LoVo (cell line): Measurements from ENCODE around the gene DHDH.
"Not testable (repeated sequence)": the region's sequence is repeated elsewhere in the genome, so short reads cannot be mapped to it uniquely, and the experiment has no call there.

Experiments
- DNase-seq: peaks from one replicate; pipeline ENCODE4 v3.0.0-alpha.2; 2016; ENCODE audit warnings: low spot score

The DHDH gene

GRCh38 chr19:48915757-48916156, 17.7 kb upstream of the DHDH start:
- no peak for DNase-seq

- no peak for DNase-seq
Observed at GRCh38 chr19:48918071-48918470, 15.4 kb upstream of the DHDH start.

- DNase-seq: no peak
Observed at GRCh38 chr19:48918801-48919247, 14.7 kb upstream of the DHDH start.

- DNase-seq: not testable (repeated sequence)
Observed at GRCh38 chr19:48919271-48919670, 14.2 kb upstream of the DHDH start.

GRCh38 chr19:48920949-48921348, 12.6 kb upstream of the DHDH start:
- no peak for DNase-seq

GRCh38 chr19:48921721-48922500, 11.6 kb upstream of the DHDH start:
- DNase-seq: no peak

- no peak for DNase-seq
Observed at GRCh38 chr19:48922548-48923490, 10.7 kb upstream of the DHDH start.

GRCh38 chr19:48925240-48925843, 8.2 kb upstream of the DHDH start:
- peak; percentile 68 for DNase-seq

- not testable (repeated sequence) for DNase-seq
Observed at GRCh38 chr19:48925890-48926289, 7.6 kb upstream of the DHDH start.

- peak; percentile 47 for DNase-seq
Observed at GRCh38 chr19:48926909-48927308, 6.6 kb upstream of the DHDH start.

- not testable (repeated sequence) for DNase-seq
Observed at GRCh38 chr19:48927692-48928091, 5.8 kb upstream of the DHDH start.

- no peak for DNase-seq
Observed at GRCh38 chr19:48928164-48929025, 5.1 kb upstream of the DHDH start.

GRCh38 chr19:48934837-48935236, 1.3 kb downstream of the DHDH start:
- no peak for DNase-seq

- DNase-seq: no peak
Observed at GRCh38 chr19:48935864-48936263, 2.4 kb downstream of the DHDH start.

GRCh38 chr19:48938256-48938655, 4.8 kb downstream of the DHDH start:
- DNase-seq: no peak

- DNase-seq: no peak
Observed at GRCh38 chr19:48940902-48941301, 7.4 kb downstream of the DHDH start.

- DNase-seq: no peak
Observed at GRCh38 chr19:48943081-48943480, 9.6 kb downstream of the DHDH start.

- no peak for DNase-seq
Observed at GRCh38 chr19:48945415-48945814, 11.9 kb downstream of the DHDH start.

GRCh38 chr19:48945817-48946216, 12.3 kb downstream of the DHDH start:
- no peak for DNase-seq

GRCh38 chr19:48946463-48947257, 13.2 kb downstream of the DHDH start:
- no peak for DNase-seq

GRCh38 chr19:48947258-48947542, 13.7 kb downstream of the DHDH start:
- no peak for DNase-seq
